Gastrocnemius medialis (tissue), 4 donors: ENCODE measurements around the gene TXNDC8.

Experiments used
- POLR2A ChIP-seq, 2 donors: fragments of 450-650 bp; IDR thresholded peaks; one replicate each; pipeline ENCODE4 v1.6.1; 2017; ENCODE audit warnings: antibody characterized with exemption in 2 of 2, mild to moderate bottlenecking in 2 of 2, moderate library complexity in 2 of 2
- TF ChIP-seq, protein P1 (sequence below), 5 experiments: fragments of 450-650 bp in 3 of 5; fragments of 200-600 bp in 2 of 5; sonication (generic) in 2 of 5; IDR thresholded peaks in 4 of 5; conservative IDR thresholded peaks in 1 of 5; 1 replicate in 4 of 5; 2 replicates in 1 of 5; pipeline ENCODE4 v1.5.1; 2016 to 2019; ENCODE audit warnings: antibody characterized with exemption in 5 of 5, mild to moderate bottlenecking in 3 of 5, moderate library complexity in 3 of 5

DNA sequence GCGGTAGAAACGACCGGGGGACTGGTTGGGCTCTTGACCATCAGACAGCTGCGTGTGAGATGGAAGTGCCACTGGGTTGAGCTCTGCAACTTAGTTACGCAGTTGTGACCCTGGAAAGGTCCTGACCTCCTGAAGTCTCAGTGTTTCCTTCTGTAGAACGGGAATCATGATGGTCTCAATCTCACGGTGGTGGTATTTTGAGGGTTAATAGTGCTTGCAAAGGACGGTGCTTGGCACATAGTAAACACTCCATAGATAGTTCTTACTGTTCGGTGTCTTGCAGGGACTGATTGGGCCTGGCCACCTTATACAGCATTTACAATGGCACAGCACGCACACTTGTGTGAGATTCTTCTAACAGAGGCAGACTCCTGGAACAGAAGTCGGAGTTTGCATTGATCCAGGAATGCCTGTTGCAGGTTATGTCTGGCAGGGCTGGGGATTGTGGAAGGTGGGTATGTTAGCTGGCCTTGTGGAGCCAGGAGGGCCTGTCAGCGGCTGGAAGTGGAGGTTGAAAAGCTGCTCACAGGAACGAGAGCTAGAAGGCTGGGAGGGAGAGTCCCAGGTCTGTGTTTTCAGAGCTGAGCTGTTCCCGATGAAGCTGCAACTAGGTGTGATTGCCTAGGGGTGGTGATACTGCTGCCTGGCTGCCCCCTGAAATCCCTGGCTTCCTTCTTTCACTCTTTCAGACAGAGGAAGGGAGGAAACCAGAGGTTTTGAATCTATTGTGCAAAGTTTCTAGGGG is 80.4 kb downstream of the TXNDC8 start:
- TF ChIP-seq, protein P1, sequence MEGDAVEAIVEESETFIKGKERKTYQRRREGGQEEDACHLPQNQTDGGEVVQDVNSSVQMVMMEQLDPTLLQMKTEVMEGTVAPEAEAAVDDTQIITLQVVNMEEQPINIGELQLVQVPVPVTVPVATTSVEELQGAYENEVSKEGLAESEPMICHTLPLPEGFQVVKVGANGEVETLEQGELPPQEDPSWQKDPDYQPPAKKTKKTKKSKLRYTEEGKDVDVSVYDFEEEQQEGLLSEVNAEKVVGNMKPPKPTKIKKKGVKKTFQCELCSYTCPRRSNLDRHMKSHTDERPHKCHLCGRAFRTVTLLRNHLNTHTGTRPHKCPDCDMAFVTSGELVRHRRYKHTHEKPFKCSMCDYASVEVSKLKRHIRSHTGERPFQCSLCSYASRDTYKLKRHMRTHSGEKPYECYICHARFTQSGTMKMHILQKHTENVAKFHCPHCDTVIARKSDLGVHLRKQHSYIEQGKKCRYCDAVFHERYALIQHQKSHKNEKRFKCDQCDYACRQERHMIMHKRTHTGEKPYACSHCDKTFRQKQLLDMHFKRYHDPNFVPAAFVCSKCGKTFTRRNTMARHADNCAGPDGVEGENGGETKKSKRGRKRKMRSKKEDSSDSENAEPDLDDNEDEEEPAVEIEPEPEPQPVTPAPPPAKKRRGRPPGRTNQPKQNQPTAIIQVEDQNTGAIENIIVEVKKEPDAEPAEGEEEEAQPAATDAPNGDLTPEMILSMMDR (IDR thresholded peaks at IDR 0.05 in 4 of 5, conservative IDR thresholded peaks at IDR 0.05 in 1 of 5), result no peak
- no peak for TF ChIP-seq POLR2A (IDR thresholded peaks at IDR 0.05)
